Liver (tissue), 9 donors: ENCODE measurements around the gene PATJ. TPM values are rescaled to one million over a fixed set of nuclear protein-coding genes. Genes with fewer than 3 reads are reported as not detected.

Experiments
- DNase-seq: peaks from one replicate; pipeline ENCODE4 v3.0.0-alpha.2; 2017; ENCODE audit warnings: low spot score
- H3K27ac ChIP-seq, 2 donors: one replicate each; pipeline ENCODE4 v1.7.0; 2013; ENCODE audit warnings: inconsistent platforms in 2 of 2, low read length in 2 of 2, control low read depth in 1 of 2, low read depth in 1 of 2, mild to moderate bottlenecking in 1 of 2
- H3K27me3 ChIP-seq, 4 donors: one replicate each; pipeline versions ENCODE4 v1.6.1 to v1.7.0; 2013; ENCODE audit warnings: low read length in 3 of 4, inconsistent platforms in 1 of 4, mild to moderate bottlenecking in 1 of 4, moderate library complexity in 1 of 4; ENCODE audit not compliant: control insufficient read depth in 4 of 4, insufficient read depth in 4 of 4
- H3K36me3 ChIP-seq, 4 donors: one replicate each; pipeline versions ENCODE4 v1.6.1 to v1.7.0; 2013; ENCODE audit warnings: low read length in 3 of 4, mild to moderate bottlenecking in 3 of 4, low read depth in 1 of 4, moderate library complexity in 1 of 4; ENCODE audit not compliant: control insufficient read depth in 4 of 4, insufficient read depth in 3 of 4
- H3K4me1 ChIP-seq, 4 donors: one replicate each; pipeline versions ENCODE4 v1.6.1 to v1.7.0; 2013; ENCODE audit warnings: low read length in 3 of 4, mild to moderate bottlenecking in 3 of 4, moderate library complexity in 1 of 4; ENCODE audit not compliant: control insufficient read depth in 4 of 4, insufficient read depth in 4 of 4
- H3K4me3 ChIP-seq, 3 donors: one replicate each; pipeline versions ENCODE4 v1.6.1 to v1.7.0; 2013; ENCODE audit warnings: low read length in 3 of 3, control low read depth in 1 of 3, low read depth in 1 of 3, mild to moderate bottlenecking in 1 of 3
- H3K9ac ChIP-seq, 2 donors: one replicate each; pipeline ENCODE4 v1.7.0; 2013; ENCODE audit warnings: low read length in 2 of 2, mild to moderate bottlenecking in 2 of 2, moderate library complexity in 2 of 2, control low read depth in 1 of 2, low read depth in 1 of 2
- H3K9me3 ChIP-seq, 4 donors: one replicate each; pipeline versions ENCODE4 v1.6.1 to v1.7.0; 2013; ENCODE audit warnings: low read length in 3 of 4; ENCODE audit not compliant: control insufficient read depth in 4 of 4
- ATF3 ChIP-seq: IDR thresholded peaks from 2 replicates; pipeline ENCODE4 v1.6.1; 2016; ENCODE audit warnings: antibody characterized with exemption
- CTCF ChIP-seq: fragments of 150-350 bp; IDR thresholded peaks from 2 replicates; pipeline ENCODE4 v1.5.1; 2017; ENCODE audit warnings: improper control_type of control experiment, low read depth, low read length; ENCODE audit not compliant: missing input control
- EGR1 ChIP-seq, 2 donors: IDR thresholded peaks; 2 replicates each; pipeline ENCODE4 v1.6.1; 2016 to 2018; ENCODE audit warnings: antibody characterized with exemption in 2 of 2, low read depth in 2 of 2
- FOXA1 ChIP-seq: IDR thresholded peaks from 2 replicates; pipeline ENCODE4 v1.6.1; 2016; ENCODE audit warnings: antibody characterized with exemption
- FOXA2 ChIP-seq: IDR thresholded peaks from 2 replicates; pipeline ENCODE4 v1.6.1; 2016; ENCODE audit warnings: antibody characterized with exemption
- GABPA ChIP-seq, 2 donors: IDR thresholded peaks in 1 of 2; conservative IDR thresholded peaks in 1 of 2; 2 replicates each; pipeline ENCODE4 v1.6.1; 2016; ENCODE audit warnings: antibody characterized with exemption in 2 of 2, mild to moderate bottlenecking in 1 of 2, moderate library complexity in 1 of 2
- HNF4G ChIP-seq: IDR thresholded peaks from 2 replicates; pipeline ENCODE4 v1.6.1; 2016; ENCODE audit warnings: antibody characterized with exemption
- MAX ChIP-seq: IDR thresholded peaks from 2 replicates; pipeline ENCODE4 v1.6.1; 2016; ENCODE audit warnings: antibody characterized with exemption
- NR2F2 ChIP-seq: IDR thresholded peaks from 2 replicates; pipeline ENCODE4 v1.6.1; 2016; ENCODE audit warnings: antibody characterized with exemption
- RAD21 ChIP-seq, 2 donors: IDR thresholded peaks; 2 replicates each; pipeline ENCODE4 v1.6.1; 2016; ENCODE audit warnings: antibody characterized with exemption in 2 of 2, mild to moderate bottlenecking in 2 of 2
- REST ChIP-seq: IDR thresholded peaks from 2 replicates; pipeline ENCODE4 v1.6.1; 2016; ENCODE audit warnings: antibody characterized with exemption, mild to moderate bottlenecking
- RXRA ChIP-seq, 2 donors: IDR thresholded peaks; 2 replicates each; pipeline ENCODE4 v1.6.1; 2017 to 2018; ENCODE audit warnings: antibody characterized with exemption in 2 of 2, mild to moderate bottlenecking in 1 of 2
- SP1 ChIP-seq: IDR thresholded peaks from 2 replicates; pipeline ENCODE4 v1.6.1; 2018; ENCODE audit warnings: antibody characterized with exemption, mild to moderate bottlenecking
- TAF1 ChIP-seq: conservative IDR thresholded peaks from 2 replicates; pipeline ENCODE4 v1.6.1; 2016; ENCODE audit warnings: antibody characterized with exemption, mild to moderate bottlenecking
- YY1 ChIP-seq: IDR thresholded peaks from 2 replicates; pipeline ENCODE4 v1.6.1; 2016; ENCODE audit warnings: antibody characterized with exemption, mild to moderate bottlenecking
- ZBTB33 ChIP-seq: IDR thresholded peaks from 2 replicates; pipeline ENCODE4 v1.6.1; 2016; ENCODE audit warnings: antibody characterized with exemption
- WGBS: extraction: QIAGEN DNeasy Blood & Tissue Kit; methylation state at CpG from one replicate; pipeline ENCODE4 v1.1.7; 2013; 5-methylcytosine and 5-hydroxymethylcytosine counted together
- polyA plus RNA-seq, 2 donors: library from polyadenylated mRNA; stranded (reverse) in 1 of 2; unstranded in 1 of 2; fragments of 200-250 nt in 1 of 2; fragments of >200 nt in 1 of 2; fragmentation: Nextera tagmentation in 1 of 2; extraction: Ambion mirVana in 1 of 2; gene quantifications; one replicate each; pipeline versions ENCODE4 v1.2.1 to v1.2.3, GENCODE V29; 2013 to 2015
- total RNA-seq, 2 donors: library from RNA; depleted of rRNA; stranded (reverse); fragments of >200 nt; gene quantifications; one replicate each; pipeline ENCODE4 v1.2.3, GENCODE V29; 2014
- donor health status: healthy.
- donor health status: healthy.
- donor health status: healthy.
- donor health status: healthy.
- donor health status: healthy.

The PATJ gene
- total and polyA plus RNA-seq, 4 donors, result 5.7 to 29.8 (median 9.0) TPM

- Histone ChIP-seq H3K9me3 (no peaks in the 10 kb centered on the region), H3K27me3 (no peaks in the 10 kb centered on the region), H3K36me3 (peaks cover 0 to 15% (median 6%) of the 10 kb centered on the region in 4 donors), H3K4me1 (no peaks in the 10 kb centered on the region), H3K9ac (no peak overlapping the region), H3K4me3 (no peak overlapping the region), H3K27ac (no peak overlapping the region)
- WGBS, result 95% methylated on average over 4 of the region's 4 CpGs
- TF ChIP-seq ZBTB33 (no peak), SP1 (no peak), FOXA1 (no peak), FOXA2 (no peak), CTCF (no peak)
- DNase-seq, result no peak
Observed at GRCh38 chr1:61807606-61808140, 65.4 kb downstream of the PATJ start.

GRCh38 chr1:61808321-61808720, 66.0 kb downstream of the PATJ start:
- Histone ChIP-seq H3K9ac (no peak overlapping the region), H3K36me3 (peaks cover 0 to 15% (median 5%) of the 10 kb centered on the region in 4 donors), H3K27ac (no peak overlapping the region), H3K9me3 (no peaks in the 10 kb centered on the region), H3K27me3 (no peaks in the 10 kb centered on the region), H3K4me1 (no peaks in the 10 kb centered on the region), H3K4me3 (no peak overlapping the region)
- no peak for TF ChIP-seq FOXA2
- TF ChIP-seq RXRA (IDR thresholded peaks at IDR 0.05), result no peak
- no peak for TF ChIP-seq HNF4G
- no peak for TF ChIP-seq CTCF
- TF ChIP-seq MAX, result no peak
- no peak for TF ChIP-seq ATF3
- TF ChIP-seq EGR1 (IDR thresholded peaks at IDR 0.05; ENCODE audit: low read depth in 2 of 2), result no peak
- no peak for TF ChIP-seq GABPA (IDR thresholded peaks at IDR 0.05 in 1 of 2, conservative IDR thresholded peaks at IDR 0.05 in 1 of 2)
- TF ChIP-seq REST, result no peak
- no peak for TF ChIP-seq SP1
- TF ChIP-seq FOXA1, result no peak
- no peak for TF ChIP-seq ZBTB33
- no peak for TF ChIP-seq TAF1
- TF ChIP-seq RAD21 (IDR thresholded peaks at IDR 0.05), result no peak
- no peak for TF ChIP-seq YY1
- no peak for TF ChIP-seq NR2F2
- no peak for DNase-seq
- WGBS, result 97% methylated on average over 4 of the region's 4 CpGs
